IMR-90 (cell line): Measurements from ENCODE around the gene ZNF521. TPM values are rescaled to one million over a fixed set of nuclear protein-coding genes. Genes with fewer than 3 reads are reported as not detected.
A peak's percentile ranks its signal among the peaks of the same experiment; 100 is the strongest.

Source experiments
- ATAC-seq: fragments of 200-7000 bp; cut with Tn5 transposase; 2 replicates; pipeline ENCODE4 v1.9.1; 2020; ENCODE audit warnings: low read depth, mild to moderate bottlenecking, moderate library complexity
- BruUV-seq: library from RNA; stranded (reverse); fragments of 400-500 nt; replicated peaks from 2 replicates; lab custom pipeline; 2021; lab: Mats Ljungman, UMichigan
- CTCF ChIA-PET: fragments of 300-600 bp; formaldehyde crosslinking; extraction: SDS; loops from one replicate; lab custom pipeline; 2021; ENCODE audit warnings: antibody characterized with exemption; lab: Yijun Ruan, JAX
- POLR2A ChIA-PET: fragments of 300-600 bp; sonication (Branson Sonifier 250); formaldehyde crosslinking; loops from one replicate; lab custom pipeline; 2022; ENCODE audit warnings: antibody characterized with exemption; ENCODE audit not compliant: unreplicated experiment; lab: Charles Lee
- DNase-seq: peaks from one replicate; pipeline ENCODE4 v3.0.0; 2013
- H2AFZ ChIP-seq: replicated peaks from 2 replicates; pipeline ENCODE3; 2013; ENCODE audit warnings: low read length, mild to moderate bottlenecking; ENCODE audit not compliant: poor library complexity
- H2AK5ac ChIP-seq: 2 replicates; pipeline ENCODE4 v1.6.1; 2013; ENCODE audit warnings: low read depth, low read length, inconsistent platforms
- H2AK9ac ChIP-seq: replicated peaks from 2 replicates; pipeline ENCODE3; 2013; ENCODE audit warnings: mild to moderate bottlenecking, low read depth, low read length, moderate library complexity; ENCODE audit not compliant: poor library complexity
- H2BK120ac ChIP-seq: 2 replicates; pipeline ENCODE4 v1.6.1; 2013; ENCODE audit warnings: low read depth, low read length, inconsistent platforms
- H2BK15ac ChIP-seq: 3 replicates; pipeline ENCODE4 v1.6.1; 2013; ENCODE audit warnings: low read depth, low read length, inconsistent platforms
- H2BK20ac ChIP-seq: 2 replicates; pipeline ENCODE4 v1.6.1; 2013; ENCODE audit warnings: low read depth, mild to moderate bottlenecking, inconsistent platforms, low read length, moderate library complexity
- H2BK5ac ChIP-seq: 2 replicates; pipeline ENCODE4 v1.6.1; 2013; ENCODE audit warnings: mild to moderate bottlenecking, low read depth, low read length, inconsistent platforms; ENCODE audit not compliant: poor library complexity, severe bottlenecking
- H3K14ac ChIP-seq: replicated peaks from 2 replicates; pipeline ENCODE4 v1.6.1; 2013; ENCODE audit warnings: low read depth, low read length, inconsistent platforms
- H3K18ac ChIP-seq: 2 replicates; pipeline ENCODE4 v1.6.1; 2013; ENCODE audit warnings: low read depth, low read length, control low read depth
- H3K23ac ChIP-seq: 2 replicates; pipeline ENCODE4 v1.6.1; 2013; ENCODE audit warnings: low read depth, low read length, inconsistent platforms
- H3K27ac ChIP-seq: 2 replicates; pipeline ENCODE4 v1.5.1; 2013; ENCODE audit warnings: mild to moderate bottlenecking, control low read depth, low read length; ENCODE audit not compliant: insufficient read depth
- H3K27me3 ChIP-seq: 2 replicates; pipeline ENCODE4 v1.6.1; 2013; ENCODE audit warnings: low read length; ENCODE audit not compliant: control insufficient read depth, insufficient read depth
- H3K36me3 ChIP-seq: 2 replicates; pipeline ENCODE4 v1.6.1; 2013; ENCODE audit warnings: low read length, mixed read lengths; ENCODE audit not compliant: control insufficient read depth, insufficient read depth
- H3K4ac ChIP-seq: 2 replicates; pipeline ENCODE4 v1.6.1; 2013; ENCODE audit warnings: low read depth, low read length, inconsistent platforms
- H3K4me1 ChIP-seq: 2 replicates; pipeline ENCODE4 v1.6.1; 2013; ENCODE audit warnings: low read length, mixed read lengths; ENCODE audit not compliant: control insufficient read depth, insufficient read depth
- H3K4me2 ChIP-seq: 2 replicates; pipeline ENCODE4 v1.6.1; 2013; ENCODE audit warnings: low read depth, mild to moderate bottlenecking, control low read depth, low read length, moderate library complexity
- H3K4me3 ChIP-seq: 2 replicates; pipeline ENCODE4 v1.5.1; 2013; ENCODE audit warnings: low read depth, mild to moderate bottlenecking, control low read depth, low read length, moderate library complexity; ENCODE audit not compliant: insufficient read depth
- H3K56ac ChIP-seq: 2 replicates; pipeline ENCODE4 v1.6.1; 2013; ENCODE audit warnings: low read length, inconsistent platforms; ENCODE audit not compliant: insufficient read depth; ENCODE audit errors: extremely low read depth
- H3K79me1 ChIP-seq, 2 experiments: 2 replicates each; pipeline ENCODE4 v1.6.1; 2013; ENCODE audit warnings: low read length in 2 of 2, inconsistent platforms in 1 of 2, low read depth in 1 of 2
- H3K9ac ChIP-seq: 2 replicates; pipeline ENCODE4 v1.6.1; 2013; ENCODE audit warnings: low read depth, low read length, control low read depth
- H3K9me1 ChIP-seq: 2 replicates; pipeline ENCODE4 v1.6.1; 2013; ENCODE audit warnings: low read length, inconsistent platforms; ENCODE audit not compliant: insufficient read depth
- H3K9me3 ChIP-seq: 2 replicates; pipeline ENCODE4 v1.6.1; 2013; ENCODE audit warnings: low read length; ENCODE audit not compliant: control insufficient read depth, insufficient read depth
- H4K20me1 ChIP-seq: 2 replicates; pipeline ENCODE4 v1.6.1; 2013; ENCODE audit warnings: low read length, inconsistent platforms; ENCODE audit not compliant: insufficient read depth
- H4K5ac ChIP-seq: 2 replicates; pipeline ENCODE4 v1.6.1; 2013; ENCODE audit warnings: mild to moderate bottlenecking, low read depth, low read length, control low read depth
- H4K8ac ChIP-seq, 2 experiments: 2 replicates each; pipeline ENCODE4 v1.6.1; 2013; ENCODE audit warnings: low read depth in 2 of 2, low read length in 2 of 2, control low read depth in 1 of 2, inconsistent platforms in 1 of 2
- H4K91ac ChIP-seq: 2 replicates; pipeline ENCODE4 v1.6.1; 2013; ENCODE audit warnings: low read depth, low read length, inconsistent platforms; ENCODE audit not compliant: insufficient read depth
- CEBPB ChIP-seq: IDR thresholded peaks from 2 replicates; pipeline ENCODE4 v1.6.1; 2012; ENCODE audit warnings: low read depth, low read length, improper control_type of control experiment
- FOS ChIP-seq: fragments of 150-350 bp; IDR thresholded peaks from 2 replicates; pipeline ENCODE4 v1.6.1; 2016; ENCODE audit warnings: low read depth, low read length
- dilution Hi-C: fragments of 300-500 bp; cut with HindIII; formaldehyde crosslinking; loops from one replicate; pipeline ENCODE4 v1.14.3; 2018; ENCODE audit warnings: low sequenced_read_pairs; ENCODE audit not compliant: unreplicated experiment
- in situ Hi-C: fragments of 300-500 bp; cut with MboI; formaldehyde crosslinking; loops from 3 replicates; pipeline ENCODE4 v1.14.3; 2019; ENCODE audit warnings: low sequenced_read_pairs, inconsistent platforms, mixed read lengths
- intact Hi-C: fragments of 100-400 bp; cut with micrococcal nuclease; formaldehyde crosslinking; loops from 2 replicates; pipeline ENCODE4 v1.10.0; 2022
- polyA plus RNA-seq, 3 experiments: library from polyadenylated mRNA; depleted of rRNA; stranded (reverse); fragments of >200 nt; gene quantifications; 2 replicates each; pipeline ENCODE4 v1.2.3, GENCODE V29; 2012; ENCODE audit warnings: low replicate concordance in 1 of 3
- total RNA-seq: library from RNA; depleted of rRNA; stranded (reverse); fragments of >200 nt; gene quantifications from 2 replicates; pipeline ENCODE4 v1.2.3, GENCODE V29; 2012
- TF ChIP-seq, protein P1 (sequence below): fragments of 150-350 bp; IDR thresholded peaks from 2 replicates; pipeline ENCODE4 v1.6.1; 2016; ENCODE audit warnings: low read depth, mild to moderate bottlenecking, low read length, moderate library complexity, borderline replicate concordance

ZNF521 gene
- total and polyA plus RNA-seq, 2 of the 4 experiments (the other 2 are of a cell fraction), result 21.5 to 59.3 TPM

DNA sequence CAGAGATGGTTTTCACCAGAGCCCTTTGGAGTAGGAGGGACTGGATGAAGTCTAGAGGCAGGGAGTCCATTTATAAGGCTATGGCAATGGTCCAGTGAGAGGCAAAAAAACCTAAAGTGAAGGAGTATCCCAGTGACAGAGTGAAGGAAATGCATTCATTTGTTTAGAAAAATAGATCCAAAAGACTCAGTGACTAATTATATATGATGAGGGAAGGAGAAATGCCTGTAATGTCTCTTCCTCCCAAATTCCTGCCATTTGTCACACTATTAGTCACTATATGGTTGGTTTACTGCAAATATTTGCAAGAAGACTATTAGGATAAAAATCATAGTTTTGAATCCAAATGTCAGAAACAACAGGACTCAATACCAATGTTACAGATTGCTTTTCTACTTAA lies 104.2 kb downstream of the ZNF521 start:
- Histone ChIP-seq H3K18ac (peak overlapping the region; percentile 83; the same call in 1 of the 2 replicates), H3K23ac (peak overlapping the region; percentile 75; the same call in 1 of the 2 replicates), H3K4me3 (no peak overlapping the region), H2BK15ac (peak overlapping the region; percentile 61; the same call in 2 of the 3 replicates), H3K27me3 (no peaks in the 10 kb centered on the region), H3K79me1 (peaks cover 22 to 35% of the 10 kb centered on the region in 2 experiments), H2AK9ac (no peak overlapping the region), H2BK5ac (peak overlapping the region; percentile 73), H4K20me1 (no peaks in the 10 kb centered on the region), H3K36me3 (no peaks in the 10 kb centered on the region), H4K8ac (peak overlapping the region in 1 of 2 experiments; percentile 79; a peak in 2 of 4 replicates), H4K5ac (peak overlapping the region; percentile 30; the same call in 1 of the 2 replicates), H3K27ac (peak overlapping the region; percentile 56), H3K14ac (peak overlapping the region; percentile 63), H3K4me1 (peaks cover 18% of the 10 kb centered on the region), H4K91ac (peak overlapping the region; percentile 74), H3K9me1 (peaks cover 9% of the 10 kb centered on the region), H3K4me2 (peak overlapping the region; percentile 66; the same call in 1 of the 2 replicates), H2BK120ac (peak overlapping the region; percentile 87), H3K9me3 (no peaks in the 10 kb centered on the region), H3K56ac (peak overlapping the region; percentile 67; the same call in 1 of the 2 replicates), H2AFZ (no peak overlapping the region), H2AK5ac (peak overlapping the region; percentile 69; the same call in 1 of the 2 replicates), H3K9ac (no peak overlapping the region), H2BK20ac (peak overlapping the region; percentile 88), H3K4ac (peak overlapping the region; percentile 72)
- dilution Hi-C loops (no loop called here), intact Hi-C loops (no loop called here), in situ Hi-C loops (no loop called here)
- ChIA-PET CTCF (no interaction called here), POLR2A (no interaction called here)
- ATAC-seq, result peak; percentile 72
- BruUV-seq, result no TSS peak
- peak; percentile 77 for DNase-seq
- TF ChIP-seq, protein P1, sequence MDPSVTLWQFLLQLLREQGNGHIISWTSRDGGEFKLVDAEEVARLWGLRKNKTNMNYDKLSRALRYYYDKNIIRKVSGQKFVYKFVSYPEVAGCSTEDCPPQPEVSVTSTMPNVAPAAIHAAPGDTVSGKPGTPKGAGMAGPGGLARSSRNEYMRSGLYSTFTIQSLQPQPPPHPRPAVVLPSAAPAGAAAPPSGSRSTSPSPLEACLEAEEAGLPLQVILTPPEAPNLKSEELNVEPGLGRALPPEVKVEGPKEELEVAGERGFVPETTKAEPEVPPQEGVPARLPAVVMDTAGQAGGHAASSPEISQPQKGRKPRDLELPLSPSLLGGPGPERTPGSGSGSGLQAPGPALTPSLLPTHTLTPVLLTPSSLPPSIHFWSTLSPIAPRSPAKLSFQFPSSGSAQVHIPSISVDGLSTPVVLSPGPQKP, result no peak
- TF ChIP-seq CEBPB, result no peak; the same call in 1 of the 2 replicates
- peak; percentile 39; the same call in 1 of the 2 replicates for TF ChIP-seq FOS
